H1 (cell line): ENCODE measurements around the gene COA1. TPM values are rescaled to one million over a fixed set of nuclear protein-coding genes. Genes with fewer than 3 reads are reported as not detected.

Source experiments
- CTCF ChIA-PET: fragments of 300-600 bp; sonication (Branson Sonifier 250); formaldehyde crosslinking; loops from one replicate; lab custom pipeline; 2021; ENCODE audit not compliant: partially characterized antibody; lab: Charles Lee
- POLR2A ChIA-PET: fragments of 300-600 bp; sonication (Branson Sonifier 250); formaldehyde crosslinking; loops from one replicate; lab custom pipeline; 2021; ENCODE audit warnings: inconsistent platforms; ENCODE audit not compliant: partially characterized antibody; lab: Charles Lee
- DNase-seq, 2 experiments: peaks; one replicate each; pipeline versions ENCODE4 v3.0.0 to v3.0.0-alpha.2; 2010 to 2022; ENCODE audit warnings: low spot score in 2 of 2, low read depth in 1 of 2, mixed read lengths in 1 of 2
- FAIRE-seq: peaks from 2 replicates; lab custom pipeline; 2011; peaks lifted over from hg19 to GRCh38; lab: Jason Lieb, UNC
- H2AFZ ChIP-seq: 2 replicates; pipeline ENCODE4 v1.8.1; 2012; ENCODE audit warnings: low read length, inconsistent platforms
- H2AK5ac ChIP-seq: 2 replicates; pipeline ENCODE4 v1.6.1; 2013; ENCODE audit warnings: low read depth, low read length
- H2BK120ac ChIP-seq: replicated peaks from 2 replicates; pipeline ENCODE3; 2013; ENCODE audit warnings: low read depth, low read length, inconsistent platforms
- H2BK12ac ChIP-seq: 2 replicates; pipeline ENCODE4 v1.6.1; 2013; ENCODE audit warnings: low read depth, low read length
- H2BK15ac ChIP-seq: 2 replicates; pipeline ENCODE4 v1.6.1; 2013; ENCODE audit warnings: low read length
- H2BK20ac ChIP-seq: 2 replicates; pipeline ENCODE4 v1.6.1; 2013; ENCODE audit warnings: low read length
- H2BK5ac ChIP-seq: 2 replicates; pipeline ENCODE4 v1.6.1; 2013; ENCODE audit warnings: low read depth, low read length
- H3K14ac ChIP-seq: 2 replicates; pipeline ENCODE4 v1.6.1; 2013; ENCODE audit warnings: inconsistent platforms; ENCODE audit not compliant: insufficient read length
- H3K18ac ChIP-seq: 2 replicates; pipeline ENCODE4 v1.6.1; 2013; ENCODE audit warnings: low read length; ENCODE audit errors: extremely low read depth
- H3K23ac ChIP-seq: 2 replicates; pipeline ENCODE4 v1.6.1; 2013; ENCODE audit warnings: inconsistent platforms; ENCODE audit not compliant: insufficient read length
- H3K23me2 ChIP-seq: 2 replicates; pipeline ENCODE4 v1.6.1; 2013; ENCODE audit warnings: low read depth, low read length
- H3K27ac ChIP-seq: 2 replicates; pipeline ENCODE4 v1.6.1; 2011; ENCODE audit warnings: low read depth, low read length, inconsistent platforms
- H3K27me3 ChIP-seq, 4 experiments: replicated peaks in 1 of 4; 1 replicate in 1 of 4; 2 replicates in 3 of 4; pipeline versions ENCODE4 v1.6.1 to v1.8.1; 2011 to 2013; ENCODE audit warnings: low read length in 3 of 4, mild to moderate bottlenecking in 3 of 4, inconsistent platforms in 2 of 4, mixed read lengths in 2 of 4, moderate library complexity in 1 of 4; ENCODE audit not compliant: control insufficient read depth in 3 of 4, insufficient read depth in 3 of 4; ENCODE audit errors: extremely low read depth in 1 of 4
- H3K36me3 ChIP-seq, 4 experiments: 2 replicates each; pipeline versions ENCODE4 v1.6.1 to v1.8.1; 2011 to 2013; ENCODE audit warnings: mild to moderate bottlenecking in 4 of 4, low read length in 3 of 4, moderate library complexity in 2 of 4, control low read depth in 1 of 4, inconsistent platforms in 1 of 4; ENCODE audit not compliant: insufficient read depth in 4 of 4, control insufficient read depth in 2 of 4
- H3K4ac ChIP-seq: replicated peaks from 2 replicates; pipeline ENCODE3; 2013; ENCODE audit warnings: low read length, low read depth, mixed read lengths, inconsistent platforms; ENCODE audit not compliant: insufficient read length
- H3K4me1 ChIP-seq, 4 experiments: replicated peaks in 1 of 4; 1 replicate in 1 of 4; 2 replicates in 3 of 4; pipeline versions ENCODE4 v1.6.1 to v1.8.1; 2011 to 2013; ENCODE audit warnings: low read length in 3 of 4, inconsistent platforms in 2 of 4, mixed read lengths in 1 of 4; ENCODE audit not compliant: insufficient read depth in 4 of 4, control insufficient read depth in 3 of 4
- H3K4me2 ChIP-seq, 2 experiments: 2 replicates each; pipeline versions ENCODE4 v1.6.1 to v1.8.1; 2011 to 2013; ENCODE audit warnings: low read depth in 2 of 2, low read length in 2 of 2, control low read depth in 1 of 2, inconsistent platforms in 1 of 2, mild to moderate bottlenecking in 1 of 2; ENCODE audit not compliant: insufficient read depth in 1 of 2
- H3K4me3 ChIP-seq, 4 experiments: fragments of 200-600, 300-600 bp in 1 of 4; sonication (generic), shearing (Covaris generic), sonication (Bioruptor Twin) in 1 of 4; 2 replicates each; pipeline versions ENCODE4 v1.5.1 to v1.8.1; 2011 to 2016; ENCODE audit warnings: low read length in 4 of 4, low read depth in 3 of 4, control low read depth in 2 of 4, inconsistent platforms in 2 of 4, mild to moderate bottlenecking in 2 of 4, mixed read lengths in 1 of 4, moderate library complexity in 1 of 4; ENCODE audit not compliant: insufficient read depth in 2 of 4; ENCODE audit errors: extremely low read depth in 1 of 4
- H3K56ac ChIP-seq: replicated peaks from 2 replicates; pipeline ENCODE3; 2013; ENCODE audit warnings: low read depth, mild to moderate bottlenecking, mixed read lengths, low read length, inconsistent platforms; ENCODE audit not compliant: insufficient read length
- H3K79me1 ChIP-seq: 2 replicates; pipeline ENCODE4 v1.6.1; 2013; ENCODE audit warnings: low read depth, low read length, control low read depth
- H3K79me2 ChIP-seq, 2 experiments: 2 replicates each; pipeline versions ENCODE4 v1.6.1 to v1.8.1; 2012 to 2013; ENCODE audit warnings: low read length in 2 of 2, mild to moderate bottlenecking in 2 of 2, inconsistent platforms in 1 of 2; ENCODE audit not compliant: insufficient read depth in 2 of 2, control insufficient read depth in 1 of 2
- H3K9ac ChIP-seq, 4 experiments: replicated peaks in 1 of 4; 1 replicate in 1 of 4; 2 replicates in 3 of 4; pipeline versions ENCODE4 v1.6.1 to v1.8.1; 2011 to 2013; ENCODE audit warnings: low read depth in 3 of 4, low read length in 3 of 4, control low read depth in 2 of 4, mild to moderate bottlenecking in 2 of 4, moderate library complexity in 2 of 4, inconsistent platforms in 1 of 4; ENCODE audit errors: extremely low read depth in 1 of 4
- H3K9me3 ChIP-seq, 2 experiments: 2 replicates each; pipeline versions ENCODE4 v1.6.1 to v1.8.1; 2012 to 2013; ENCODE audit warnings: mild to moderate bottlenecking in 2 of 2, moderate library complexity in 2 of 2, control low read depth in 1 of 2, inconsistent platforms in 1 of 2, low read depth in 1 of 2, low read length in 1 of 2, mixed read lengths in 1 of 2; ENCODE audit not compliant: insufficient read depth in 2 of 2
- H4K20me1 ChIP-seq, 2 experiments: replicated peaks in 1 of 2; 2 replicates each; pipeline versions ENCODE3 to v1.8.1; 2011 to 2013; ENCODE audit warnings: inconsistent platforms in 2 of 2, low read length in 2 of 2, mild to moderate bottlenecking in 1 of 2; ENCODE audit not compliant: insufficient read depth in 2 of 2, control insufficient read depth in 1 of 2
- H4K5ac ChIP-seq: 2 replicates; pipeline ENCODE4 v1.6.1; 2013; ENCODE audit warnings: low read length, low read depth, mixed read lengths, inconsistent platforms; ENCODE audit not compliant: insufficient read length
- H4K8ac ChIP-seq: 2 replicates; pipeline ENCODE4 v1.8.0; 2013; ENCODE audit warnings: mild to moderate bottlenecking, moderate library complexity, low read length, inconsistent platforms; ENCODE audit not compliant: insufficient read depth; ENCODE audit errors: extremely low read depth
- H4K91ac ChIP-seq: replicated peaks from 2 replicates; pipeline ENCODE3; 2013; ENCODE audit warnings: low read length, mixed read lengths, inconsistent platforms; ENCODE audit not compliant: insufficient read length
- MAFK ChIP-seq: IDR thresholded peaks from 2 replicates; pipeline ENCODE4 v1.6.1; 2012; ENCODE audit warnings: low read depth, mild to moderate bottlenecking, improper control_type of control experiment, low read length
- RNF2 ChIP-seq: fragments of 200-900, 300-1000 bp; sonication (generic); IDR thresholded peaks from 2 replicates; pipeline ENCODE4 v1.7.1; 2016; ENCODE audit warnings: borderline replicate concordance, low read depth, mild to moderate bottlenecking, antibody characterized with exemption, low read length; ENCODE audit not compliant: poor library complexity, severe bottlenecking; ENCODE audit errors: missing control alignments
- SUZ12 ChIP-seq: fragments of 200-600 bp; sonication (generic); IDR thresholded peaks from 2 replicates; pipeline ENCODE4 v1.6.1; 2012; ENCODE audit warnings: mild to moderate bottlenecking, inconsistent platforms, low read length, moderate library complexity, mixed read lengths
- ZNF274 ChIP-seq: IDR thresholded peaks from 2 replicates; pipeline ENCODE4 v1.7.0; 2012; ENCODE audit warnings: low read length, borderline replicate concordance; ENCODE audit errors: extremely low read depth
- WGBS, 2 experiments: shearing (Covaris generic) in 1 of 2; methylation state at CpG; one replicate each; pipeline versions ENCODE4 v1.1.6 to v1.1.7; 2013 to 2015; ENCODE audit warnings: low lambda C conversion rate in 2 of 2, mixed read lengths in 2 of 2, inconsistent platforms in 1 of 2, low coverage in 1 of 2, missing lambda C conversion rate in 1 of 2; ENCODE audit not compliant: insufficient replicate concordance in 2 of 2, insufficient coverage in 1 of 2, insufficient read length in 1 of 2; ENCODE audit errors: extremely low coverage in 1 of 2, missing lambda C conversion rate in 1 of 2; 5-methylcytosine and 5-hydroxymethylcytosine counted together
- polyA plus RNA-seq, 7 experiments: library from polyadenylated mRNA; depleted of rRNA in 3 of 7; stranded (reverse) in 5 of 7; unstranded in 2 of 7; fragments of >200 nt in 5 of 7; fragments of 200-250 nt in 2 of 7; gene quantifications; 1 replicate in 5 of 7; 2 replicates in 1 of 7; 4 replicates in 1 of 7; pipeline versions ENCODE4 v1.2.1 to v1.2.3, GENCODE V29; 2011 to 2013; ENCODE audit warnings: missing spikeins in 2 of 7, mixed read lengths in 2 of 7
- total RNA-seq: library from RNA; stranded (reverse); fragmentation: NEBNext Ultra II Directional; extraction: Animal tissue kit (Norgen Biotek cat#: 25700); gene quantifications from 2 replicates; pipeline ENCODE4 v1.2.1, GENCODE V29; 2021

The COA1 gene
- total and polyA plus RNA-seq, 2 of the 8 experiments (the other 6 are each of a cell fraction or from before 2014, with no cell fraction given) = 98.6 to 143 TPM

- no peak overlapping the region for H2BK12ac ChIP-seq
- no peak overlapping the region for H3K18ac ChIP-seq
- H4K5ac ChIP-seq = no peak overlapping the region
- no peak overlapping the region for H4K91ac ChIP-seq
- H3K79me1 ChIP-seq = peaks cover 8% of the 10 kb centered on the region
- no peak overlapping the region for H2BK120ac ChIP-seq
- no peak overlapping the region for H2AFZ ChIP-seq
- no peak overlapping the region for H2BK15ac ChIP-seq
- no peak overlapping the region for H2BK20ac ChIP-seq
- H3K23me2 ChIP-seq = no peaks in the 10 kb centered on the region; the same call in 1 of the 2 replicates
- H2AK5ac ChIP-seq = no peak overlapping the region
- H3K79me2 ChIP-seq = no peaks in the 10 kb centered on the region
- no peak overlapping the region for H3K23ac ChIP-seq
- TF ChIP-seq MAFK = no peak
- no peak for TF ChIP-seq SUZ12
- TF ChIP-seq ZNF274 = no peak
- TF ChIP-seq RNF2 = no peak
- no peaks in the 10 kb centered on the region for H3K27me3 ChIP-seq
- H3K4ac ChIP-seq = no peak overlapping the region
- no peak overlapping the region for H2BK5ac ChIP-seq
- ChIA-PET CTCF (interaction anchor here (0.6 to 1.8 kb wide), 5 partner anchors 10 to 432 kb away, joined by 3 to 6 read pairs (median 4); partner anchors contain the start of gene STK17A), POLR2A (no interaction called here)
- FAIRE-seq (no peak), DNase-seq (no peak)
- H3K4me3 ChIP-seq = no peak overlapping the region
- 78% methylated on average over 8 of the region's 8 CpGs; no CpG with 5 or more reads in 1 of the 2 experiments for WGBS, 2 experiments
- H3K4me1 ChIP-seq = peaks cover 11 to 17% (median 14%) of the 10 kb centered on the region in 4 experiments
- H4K8ac ChIP-seq = no peak overlapping the region
- H3K36me3 ChIP-seq = peaks cover 0 to 59% (median 24%) of the 10 kb centered on the region in 4 experiments; a peak in 7 of 8 replicates
- H3K27ac ChIP-seq = no peak overlapping the region
- H3K56ac ChIP-seq = no peak overlapping the region
- H4K20me1 ChIP-seq = no peaks in the 10 kb centered on the region
- no peak overlapping the region for H3K4me2 ChIP-seq
- no peak overlapping the region for H3K14ac ChIP-seq
- H3K9ac ChIP-seq = no peak overlapping the region
- no peaks in the 10 kb centered on the region for H3K9me3 ChIP-seq
Measured at GRCh38 chr7:43643846-43644245, 85.5 kb downstream of the COA1 start.
